NOMO-1 treated with dmso at 0.1 percent for 144 hours (cell line): ENCODE data around the gene AFDN.

Source experiments
- DNase-seq: peaks from one replicate; lab custom pipeline; 2025; ENCODE audit not compliant: unreplicated experiment; lab: John Stamatoyannopoulos, UW

The AFDN gene, protein sequence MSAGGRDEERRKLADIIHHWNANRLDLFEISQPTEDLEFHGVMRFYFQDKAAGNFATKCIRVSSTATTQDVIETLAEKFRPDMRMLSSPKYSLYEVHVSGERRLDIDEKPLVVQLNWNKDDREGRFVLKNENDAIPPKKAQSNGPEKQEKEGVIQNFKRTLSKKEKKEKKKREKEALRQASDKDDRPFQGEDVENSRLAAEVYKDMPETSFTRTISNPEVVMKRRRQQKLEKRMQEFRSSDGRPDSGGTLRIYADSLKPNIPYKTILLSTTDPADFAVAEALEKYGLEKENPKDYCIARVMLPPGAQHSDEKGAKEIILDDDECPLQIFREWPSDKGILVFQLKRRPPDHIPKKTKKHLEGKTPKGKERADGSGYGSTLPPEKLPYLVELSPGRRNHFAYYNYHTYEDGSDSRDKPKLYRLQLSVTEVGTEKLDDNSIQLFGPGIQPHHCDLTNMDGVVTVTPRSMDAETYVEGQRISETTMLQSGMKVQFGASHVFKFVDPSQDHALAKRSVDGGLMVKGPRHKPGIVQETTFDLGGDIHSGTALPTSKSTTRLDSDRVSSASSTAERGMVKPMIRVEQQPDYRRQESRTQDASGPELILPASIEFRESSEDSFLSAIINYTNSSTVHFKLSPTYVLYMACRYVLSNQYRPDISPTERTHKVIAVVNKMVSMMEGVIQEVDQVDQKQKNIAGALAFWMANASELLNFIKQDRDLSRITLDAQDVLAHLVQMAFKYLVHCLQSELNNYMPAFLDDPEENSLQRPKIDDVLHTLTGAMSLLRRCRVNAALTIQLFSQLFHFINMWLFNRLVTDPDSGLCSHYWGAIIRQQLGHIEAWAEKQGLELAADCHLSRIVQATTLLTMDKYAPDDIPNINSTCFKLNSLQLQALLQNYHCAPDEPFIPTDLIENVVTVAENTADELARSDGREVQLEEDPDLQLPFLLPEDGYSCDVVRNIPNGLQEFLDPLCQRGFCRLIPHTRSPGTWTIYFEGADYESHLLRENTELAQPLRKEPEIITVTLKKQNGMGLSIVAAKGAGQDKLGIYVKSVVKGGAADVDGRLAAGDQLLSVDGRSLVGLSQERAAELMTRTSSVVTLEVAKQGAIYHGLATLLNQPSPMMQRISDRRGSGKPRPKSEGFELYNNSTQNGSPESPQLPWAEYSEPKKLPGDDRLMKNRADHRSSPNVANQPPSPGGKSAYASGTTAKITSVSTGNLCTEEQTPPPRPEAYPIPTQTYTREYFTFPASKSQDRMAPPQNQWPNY (N-terminal part only)

GRCh38 chr6:167826896-167827582, at the start of gene AFDN:
Gene AFDN, plus strand, starts transcription at chr6:167826911. Its CDS starts 222 bp downstream, at chr6:167827133.
- DNase-seq = no peak

- DNase-seq = no peak
These were observed 48.1 kb upstream of the AFDN start for GRCh38 chr6:167778497-167779128.

DNA sequence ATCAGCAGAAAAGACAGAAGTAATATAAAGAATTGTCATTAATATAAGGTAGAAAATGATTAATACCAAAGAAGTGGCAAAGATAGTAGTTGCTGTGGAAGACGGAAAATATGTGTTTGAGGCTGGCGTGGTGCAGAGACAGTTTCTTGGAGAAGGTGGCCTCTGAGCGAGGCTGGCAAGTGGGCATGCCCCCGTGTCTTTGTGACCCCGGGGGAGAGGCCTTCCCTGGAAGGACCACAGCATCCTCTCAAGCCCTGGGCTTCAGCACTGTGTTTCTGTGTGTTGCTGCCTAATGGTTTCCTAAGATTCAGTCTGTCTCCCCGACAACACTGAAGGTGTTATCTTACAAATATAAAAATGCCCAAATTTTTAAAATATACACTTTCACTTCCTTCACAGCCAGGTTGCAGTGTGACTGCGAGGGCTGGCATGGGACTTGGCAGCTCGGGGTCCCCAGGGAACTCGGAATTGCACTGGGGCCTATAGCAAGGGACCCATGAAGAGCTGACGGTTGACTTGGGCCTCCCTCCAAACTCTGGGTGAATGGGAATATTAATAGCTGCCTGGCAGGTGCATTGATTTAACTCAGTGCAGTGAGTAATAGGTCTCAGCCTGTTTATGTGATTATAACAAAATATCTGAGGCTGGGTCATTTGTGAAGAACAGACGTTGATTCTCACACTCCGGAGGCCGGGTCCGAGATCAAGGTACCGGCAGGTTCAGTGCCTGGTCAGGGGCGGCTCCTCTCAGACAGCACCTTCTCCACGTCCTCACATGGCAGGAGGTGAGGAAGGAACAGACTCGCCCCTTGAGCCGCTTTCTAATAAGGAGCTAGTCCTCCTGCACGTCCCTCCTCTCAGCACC, 47.4 kb upstream of the AFDN start:
- DNase-seq = no peak

GRCh38 chr6:167779993-167780655, 46.6 kb upstream of the AFDN start:
- no peak for DNase-seq

DNA sequence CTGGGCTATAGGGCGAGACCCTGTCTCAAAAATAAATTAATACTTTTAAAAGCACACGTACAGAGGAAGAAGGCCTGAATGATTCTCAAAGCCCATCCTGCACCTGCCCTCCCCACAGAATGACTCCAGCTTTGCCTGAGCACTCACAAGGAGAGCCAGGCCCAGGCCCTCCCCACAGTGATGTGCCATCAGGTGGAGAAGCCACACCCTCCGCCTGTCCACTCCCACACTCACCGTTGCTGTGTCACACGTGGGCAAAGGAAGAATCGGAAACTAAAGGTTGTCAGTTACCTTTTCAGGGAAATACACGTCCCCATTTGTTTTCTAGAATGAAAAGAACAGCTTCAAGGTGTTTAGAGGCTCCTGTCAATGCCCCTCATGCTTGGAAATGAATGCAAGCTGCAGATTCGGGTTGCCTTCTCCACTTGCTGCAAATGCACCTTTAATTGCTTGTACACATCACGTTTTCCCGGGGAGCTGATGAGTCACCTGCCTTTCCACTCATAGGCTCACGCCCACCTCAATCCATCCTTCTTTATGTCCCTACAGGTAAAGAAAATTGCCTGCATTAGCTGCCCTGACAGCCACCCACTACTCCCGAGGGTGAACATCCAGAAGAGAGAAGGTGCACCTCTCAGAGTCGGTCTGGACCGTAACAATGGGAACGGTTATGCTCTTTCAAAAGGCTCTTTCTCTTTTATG, 45.5 kb upstream of the AFDN start:
- no peak for DNase-seq

DNA sequence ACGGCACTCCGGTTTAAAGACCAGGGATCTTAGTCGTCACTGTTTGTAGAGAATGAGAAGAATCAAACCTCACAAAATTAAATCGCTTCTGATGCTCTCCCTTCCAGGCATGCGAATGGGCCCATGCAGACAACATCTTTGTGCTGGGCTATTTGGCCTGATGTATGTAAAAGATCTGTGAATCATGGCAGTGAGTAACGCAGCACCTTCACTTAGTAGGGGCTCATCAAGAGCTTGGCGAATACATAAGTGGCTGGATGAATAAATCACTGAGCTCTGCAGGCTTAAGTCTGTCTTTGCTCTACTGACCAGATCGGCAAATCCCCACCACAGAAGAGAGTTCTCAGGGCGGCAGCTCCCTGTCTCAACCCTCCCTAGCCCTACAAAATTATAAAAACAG, 44.8 kb upstream of the AFDN start:
- DNase-seq = no peak

DNA sequence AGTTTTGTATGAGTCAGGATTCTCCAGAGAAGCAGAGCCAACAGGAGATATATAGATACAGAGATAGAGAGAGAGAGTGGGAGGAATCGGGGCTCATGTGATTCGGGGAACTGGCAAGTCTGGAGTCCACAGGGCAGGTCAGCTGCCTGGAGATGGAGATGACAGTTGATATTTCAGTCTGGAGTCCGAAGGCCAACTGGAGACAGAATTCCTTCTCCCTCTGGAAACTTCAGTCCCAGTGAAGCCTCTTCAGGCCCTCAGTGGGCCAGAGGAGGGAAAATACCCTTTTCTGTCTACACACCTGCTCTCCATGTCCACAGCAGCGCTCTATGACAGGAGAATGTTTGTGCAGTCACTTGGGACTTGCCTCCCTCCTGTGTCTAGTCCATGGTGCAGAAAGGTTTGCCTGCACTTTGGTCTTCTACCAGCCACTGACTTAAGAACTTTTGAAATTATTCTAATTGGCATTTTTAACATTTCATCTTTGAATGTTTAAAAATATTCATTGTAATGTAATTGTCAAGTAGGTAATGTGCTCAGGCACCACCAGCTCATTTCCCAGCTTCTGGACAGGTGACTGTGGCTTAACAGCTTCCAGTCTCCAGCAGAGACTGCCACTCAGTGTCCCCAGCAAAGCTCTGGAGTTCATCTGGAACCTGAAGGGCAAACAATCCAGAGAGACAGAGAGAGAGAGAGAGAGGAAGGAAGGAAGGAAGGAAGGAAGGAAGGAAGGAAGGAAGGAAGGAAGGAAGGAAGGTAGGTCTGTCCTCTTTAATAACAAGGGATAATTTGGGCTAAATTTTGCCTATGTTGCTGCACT, 43.8 kb upstream of the AFDN start:
- DNase-seq = no peak

DNA sequence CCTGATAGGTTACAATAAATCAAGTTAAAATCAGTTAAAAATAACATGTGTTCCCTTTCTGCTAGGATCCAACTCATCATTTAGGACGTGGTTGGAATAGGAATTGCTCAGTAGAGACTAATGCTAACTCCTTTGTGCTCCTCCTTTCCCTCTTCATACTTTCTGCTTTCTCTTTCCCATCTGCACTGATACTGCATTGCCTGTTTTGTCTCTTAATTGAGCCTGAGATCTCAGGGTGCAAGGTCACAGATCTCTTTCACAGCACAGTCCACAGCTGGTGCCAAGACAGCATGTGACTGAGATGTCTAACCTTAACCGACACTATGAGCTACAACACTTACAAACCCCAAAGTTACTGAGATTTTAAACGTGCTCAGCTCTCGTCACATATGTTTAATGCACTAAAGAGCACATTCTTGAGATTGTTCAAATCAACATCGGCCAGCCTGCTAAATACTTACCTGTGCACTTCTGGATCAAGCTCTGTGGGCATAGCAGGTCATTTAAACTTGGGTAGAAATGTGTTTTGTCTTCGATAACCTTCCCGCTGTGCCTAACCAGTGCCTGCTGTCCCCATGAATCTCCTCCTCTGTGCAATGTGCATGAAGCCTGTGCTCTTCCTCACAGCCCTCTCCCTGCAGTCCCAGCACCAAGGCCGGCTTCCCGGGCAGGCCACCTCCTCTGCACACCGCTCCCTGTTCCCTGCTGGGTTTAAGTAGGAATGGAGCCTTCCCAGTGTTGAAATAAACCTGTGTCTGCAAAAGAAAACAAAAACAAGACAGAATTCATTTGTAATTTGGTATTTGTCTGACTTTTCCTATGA, 39.6 kb upstream of the AFDN start:
- no peak for DNase-seq

DNA sequence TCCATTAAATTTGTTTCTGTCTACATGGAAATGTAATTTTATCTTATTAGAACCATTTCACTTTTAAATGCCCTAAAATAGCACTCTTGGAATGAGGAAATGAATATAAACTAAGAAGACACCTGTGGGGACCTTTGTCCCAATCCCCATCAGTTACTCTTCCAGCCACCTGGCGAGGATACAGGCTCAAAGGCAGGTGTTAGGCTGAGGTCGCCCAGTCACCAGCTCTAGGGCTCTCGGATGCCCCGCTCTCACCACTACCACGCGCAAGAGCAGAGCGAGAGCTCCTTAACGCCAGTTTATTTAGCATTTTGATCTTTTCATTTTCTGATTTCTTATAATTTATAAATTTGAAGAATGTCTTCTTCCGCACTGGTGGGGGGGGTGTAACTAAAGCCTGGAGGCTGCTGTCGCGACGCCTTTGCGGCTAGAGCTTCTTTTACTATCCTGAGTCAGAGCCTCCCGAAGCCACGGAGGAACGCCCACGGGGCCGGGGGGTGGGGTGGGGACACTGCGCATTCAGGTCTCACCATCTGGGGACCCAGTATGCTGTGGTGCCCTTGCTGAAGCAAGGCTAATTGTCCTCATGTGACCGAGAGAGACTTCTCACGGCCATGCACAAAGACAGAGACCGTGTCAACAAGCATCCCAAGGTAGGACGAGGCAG, 38.7 kb upstream of the AFDN start:
- no peak for DNase-seq

GRCh38 chr6:167788563-167788903, 38.2 kb upstream of the AFDN start:
- DNase-seq = no peak

- no peak for DNase-seq
These were observed 37.4 kb upstream of the AFDN start for GRCh38 chr6:167789358-167789757.

DNA sequence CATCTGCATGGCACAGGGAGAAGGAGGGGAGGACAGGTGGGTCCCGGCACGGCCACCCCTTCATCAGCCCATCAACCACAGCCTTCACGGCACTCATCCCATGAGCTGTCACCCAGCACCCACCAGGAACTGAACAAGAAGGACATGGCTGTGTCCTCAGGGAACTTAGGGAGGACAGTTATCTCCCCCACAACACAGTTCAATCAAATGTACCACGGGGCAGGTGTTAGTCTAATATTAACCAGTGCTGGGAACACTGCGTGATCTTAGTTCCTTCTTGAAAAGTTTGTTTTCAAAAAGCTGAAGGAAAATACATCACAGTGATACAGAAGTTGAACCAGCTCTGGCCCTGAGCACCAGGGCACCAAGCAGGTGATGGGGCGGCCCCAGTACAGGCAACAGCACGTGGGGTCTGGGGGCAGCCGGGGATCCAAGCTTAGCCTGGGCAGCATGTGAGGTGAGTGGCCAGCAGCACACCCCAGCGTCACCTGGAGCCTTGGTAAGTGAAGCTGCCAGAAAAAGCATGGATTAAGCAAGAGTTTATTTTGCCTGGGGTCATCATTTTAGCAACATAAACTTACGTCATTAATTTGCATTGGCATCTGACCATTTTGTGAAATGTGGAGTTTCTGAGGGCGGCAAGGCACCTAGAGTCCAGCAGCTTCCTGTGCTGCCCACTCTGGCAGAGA, 35.5 kb upstream of the AFDN start:
- no peak for DNase-seq

- peak; percentile 64 for DNase-seq
These were observed 34.8 kb upstream of the AFDN start for GRCh38 chr6:167791780-167792478.

DNA sequence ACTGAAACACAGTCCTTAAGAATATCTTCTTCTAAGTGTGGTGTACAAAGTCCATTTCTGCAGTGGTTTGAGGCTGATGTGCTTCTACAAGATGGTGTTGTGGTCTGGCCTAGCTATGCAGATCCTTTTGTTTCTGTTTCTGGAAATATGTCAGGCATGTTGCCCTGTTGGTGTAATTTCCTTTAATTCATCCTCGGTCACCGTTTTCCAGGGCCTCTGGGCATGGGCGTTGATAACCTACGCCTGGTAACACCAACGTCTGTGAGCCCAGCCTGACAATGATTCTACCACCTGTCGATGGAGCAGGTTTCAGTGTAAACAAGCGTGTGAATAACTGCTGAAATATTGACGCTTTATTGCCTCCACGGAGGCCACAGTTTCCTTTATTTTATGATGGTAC, 33.3 kb upstream of the AFDN start:
- no peak for DNase-seq
